ENCODE measurements around the gene PLXNA3. TPM values are rescaled to one million over a fixed set of nuclear protein-coding genes. Genes with fewer than 3 reads are reported as not detected.

PLXNA3 gene
- total RNA-seq, 2 donors from 2014 or later: 39.4 to 42.9 TPM

DNA sequence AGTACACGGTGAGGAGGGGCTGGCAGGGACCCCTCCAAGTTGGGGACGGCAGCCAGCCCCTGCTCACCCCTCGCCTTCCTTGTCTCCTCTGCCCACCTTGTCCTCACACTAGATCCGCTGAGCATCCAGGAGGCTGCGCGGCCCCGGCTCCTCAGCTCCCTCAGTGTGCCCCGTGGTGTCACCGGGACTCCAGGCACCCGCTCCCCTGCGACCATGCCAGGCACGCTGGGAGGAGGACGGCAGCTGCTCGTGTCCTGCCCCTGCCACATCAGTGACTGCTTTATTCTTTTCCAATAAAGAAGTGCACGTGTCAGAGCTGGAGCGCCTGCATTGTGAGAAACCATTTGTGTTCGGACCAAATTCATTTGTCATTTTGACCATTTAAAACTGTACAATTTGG lies 7.8 kb upstream of the PLXNA3 start:
- Mint-ChIP-seq H3K4me3 (no peak overlapping the region), H3K36me3 (ENCODE audit: insufficient read depth in 2 of 2) (peaks cover 0 to 5% of the 10 kb centered on the region in 2 donors), H3K9me3 (no peaks in the 10 kb centered on the region), H3K4me1 (ENCODE audit: low read depth) (no peaks in the 10 kb centered on the region), H3K27me3 (ENCODE audit: low read depth) (peaks cover 8% of the 10 kb centered on the region), H3K27ac (no peak overlapping the region)
- ATAC-seq (replicated peaks in 1 of 2) (no peak), DNase-seq (no peak)

DNA sequence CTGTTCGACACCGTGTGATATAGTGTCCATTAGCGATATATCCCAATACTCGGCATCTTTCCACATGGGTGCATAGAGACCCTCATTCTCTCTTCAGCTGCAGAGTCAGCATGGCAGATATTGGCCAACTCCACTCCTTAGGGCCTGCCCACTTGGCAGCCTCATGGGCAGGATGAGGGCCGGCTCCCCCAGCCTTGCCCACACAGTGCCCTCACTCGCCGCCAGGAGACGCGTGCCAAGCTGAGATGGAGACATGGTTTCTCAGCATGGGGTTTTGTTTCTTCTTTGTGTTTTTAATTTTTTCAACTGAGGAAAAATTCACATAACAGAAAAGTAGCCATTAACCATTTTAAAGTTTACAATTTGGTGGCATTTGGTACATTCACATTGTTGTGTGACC lies 5.3 kb upstream of the PLXNA3 start:
- H3K36me3 Mint-ChIP-seq (ENCODE audit: insufficient read depth in 2 of 2): peaks cover 3 to 9% of the 10 kb centered on the region in 2 donors
- H3K4me1 Mint-ChIP-seq (ENCODE audit: low read depth): no peaks in the 10 kb centered on the region
- DNase-seq (no peak), ATAC-seq (replicated peaks in 1 of 2) (no peak)
- no peak overlapping the region for H3K4me3 Mint-ChIP-seq
- peaks cover 8% of the 10 kb centered on the region for H3K27me3 Mint-ChIP-seq (ENCODE audit: low read depth)
- no peak overlapping the region for H3K27ac Mint-ChIP-seq
- no peaks in the 10 kb centered on the region for H3K9me3 Mint-ChIP-seq

DNA sequence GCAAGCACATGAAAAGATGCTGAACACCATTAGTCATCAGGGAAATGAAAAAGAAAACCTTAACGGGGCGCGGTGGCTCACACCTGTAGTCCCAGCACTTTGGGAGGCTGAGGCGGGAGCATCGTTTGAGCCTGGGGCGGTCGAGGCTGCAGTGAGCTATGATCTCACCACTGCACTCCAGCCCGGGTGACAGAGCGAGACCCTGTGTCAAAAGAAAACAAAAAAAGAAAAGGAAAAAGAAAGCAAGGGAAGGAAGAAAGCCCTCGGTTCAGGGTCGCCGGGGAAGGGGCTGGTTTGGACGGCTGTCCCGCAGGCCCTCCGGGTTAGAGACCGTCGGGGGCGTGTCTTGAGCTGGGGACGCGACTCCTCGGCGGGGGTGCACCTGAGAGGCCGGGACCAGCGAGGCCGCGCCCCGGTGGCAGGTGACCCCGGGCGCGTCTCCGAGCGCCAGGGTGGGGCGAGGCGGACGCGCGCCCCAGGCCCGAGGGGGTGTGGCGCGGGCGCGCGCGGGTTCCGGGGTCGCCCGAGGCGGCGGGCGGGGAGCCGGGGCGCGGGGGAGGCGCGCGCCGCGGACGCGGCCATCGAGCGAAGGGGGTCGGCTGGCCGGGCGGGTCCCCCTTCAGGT lies 478 bp upstream of the PLXNA3 start:
- Mint-ChIP-seq H3K4me1 (ENCODE audit: low read depth) (peaks cover 4% of the 10 kb centered on the region), H3K36me3 (ENCODE audit: insufficient read depth in 2 of 2) (peaks cover 5 to 13% of the 10 kb centered on the region in 2 donors), H3K9me3 (no peaks in the 10 kb centered on the region), H3K4me3 (peak overlapping the region; percentile 88 to 98), H3K27ac (peak overlapping the region; percentile 99), H3K27me3 (ENCODE audit: low read depth) (peaks cover 8% of the 10 kb centered on the region)
- DNase-seq (peak; percentile 65 to 73), ATAC-seq (replicated peaks in 1 of 2) (peak; percentile 69 to 76)

DNA sequence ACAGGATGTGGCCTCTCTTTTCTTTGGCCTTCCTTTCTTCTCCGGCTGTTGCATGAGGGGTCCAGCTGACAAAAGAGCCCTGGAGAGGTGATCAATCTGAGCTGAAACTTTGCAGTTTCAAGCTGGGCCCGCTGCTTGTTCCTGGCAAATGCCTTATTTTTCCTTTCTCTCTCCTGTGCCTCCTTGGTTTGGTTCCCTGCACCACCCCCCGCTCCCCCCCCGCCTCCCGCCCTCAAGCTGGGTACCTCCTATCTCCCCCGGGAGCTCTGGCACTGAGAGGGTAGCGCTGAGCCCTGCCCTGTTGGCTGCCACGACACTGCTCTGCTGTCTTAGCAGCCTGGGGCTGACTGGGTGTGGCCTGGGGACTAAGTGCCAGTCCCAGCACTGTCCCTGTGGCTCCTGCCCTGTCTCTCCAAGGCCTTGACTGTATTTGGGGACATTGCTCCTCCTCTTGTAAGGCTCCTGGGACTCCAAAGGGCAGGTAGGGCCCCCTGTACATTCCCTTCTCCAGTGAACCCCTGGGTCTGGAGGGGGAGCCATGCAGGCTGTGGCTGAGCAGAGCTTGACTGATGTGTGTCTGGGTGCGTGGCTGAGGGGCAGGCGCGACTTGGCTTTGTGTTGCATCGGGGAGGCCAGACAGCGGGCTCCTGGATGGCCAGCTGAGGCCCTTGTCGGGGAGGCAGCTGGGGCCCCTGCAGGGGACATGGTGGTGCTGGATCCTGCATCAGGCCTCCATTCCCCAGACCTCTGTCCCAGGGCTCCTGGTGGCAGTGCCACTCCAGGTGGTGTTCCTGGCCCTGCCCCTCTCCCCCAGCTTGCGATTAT lies 1.1 kb downstream of the PLXNA3 start:
- H3K27ac Mint-ChIP-seq: peak overlapping the region; percentile 57
- H3K27me3 Mint-ChIP-seq (ENCODE audit: low read depth): no peaks in the 10 kb centered on the region
- ATAC-seq (replicated peaks in 1 of 2) (peak; percentile 29 to 47), DNase-seq (no peak)
- H3K9me3 Mint-ChIP-seq: no peaks in the 10 kb centered on the region
- peak overlapping the region; percentile 82 to 83 for H3K4me3 Mint-ChIP-seq
- H3K36me3 Mint-ChIP-seq (ENCODE audit: insufficient read depth in 2 of 2): peaks cover 5 to 13% of the 10 kb centered on the region in 2 donors
- H3K4me1 Mint-ChIP-seq (ENCODE audit: low read depth): peaks cover 4% of the 10 kb centered on the region

DNA sequence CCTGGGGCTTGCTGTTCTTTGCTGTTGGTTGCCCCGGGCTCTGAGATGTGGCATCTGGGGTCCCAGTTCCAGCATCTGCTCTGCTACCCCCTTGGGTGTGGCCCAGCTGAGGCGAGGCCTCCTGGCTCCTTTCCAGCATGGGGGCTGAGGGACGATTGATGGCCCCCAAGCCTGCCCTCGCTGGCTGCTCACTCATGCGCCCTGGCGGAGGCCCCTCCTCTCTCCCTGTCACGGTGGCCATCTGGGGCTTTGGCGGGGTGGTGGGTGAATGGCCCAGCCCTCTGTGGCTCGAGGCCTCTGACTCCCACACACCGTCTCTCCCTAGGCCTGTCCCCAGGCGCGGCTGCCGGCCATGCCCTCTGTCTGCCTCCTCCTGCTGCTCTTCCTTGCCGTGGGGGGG lies 1.8 kb downstream of the PLXNA3 start:
- Mint-ChIP-seq H3K36me3 (ENCODE audit: insufficient read depth in 2 of 2) (peaks cover 5 to 11% of the 10 kb centered on the region in 2 donors), H3K27ac (no peak overlapping the region), H3K9me3 (no peaks in the 10 kb centered on the region), H3K4me3 (peak overlapping the region; percentile 56 to 83), H3K27me3 (ENCODE audit: low read depth) (no peaks in the 10 kb centered on the region), H3K4me1 (ENCODE audit: low read depth) (peaks cover 4% of the 10 kb centered on the region)
- ATAC-seq (replicated peaks in 1 of 2) (no peak), DNase-seq (no peak)

DNA sequence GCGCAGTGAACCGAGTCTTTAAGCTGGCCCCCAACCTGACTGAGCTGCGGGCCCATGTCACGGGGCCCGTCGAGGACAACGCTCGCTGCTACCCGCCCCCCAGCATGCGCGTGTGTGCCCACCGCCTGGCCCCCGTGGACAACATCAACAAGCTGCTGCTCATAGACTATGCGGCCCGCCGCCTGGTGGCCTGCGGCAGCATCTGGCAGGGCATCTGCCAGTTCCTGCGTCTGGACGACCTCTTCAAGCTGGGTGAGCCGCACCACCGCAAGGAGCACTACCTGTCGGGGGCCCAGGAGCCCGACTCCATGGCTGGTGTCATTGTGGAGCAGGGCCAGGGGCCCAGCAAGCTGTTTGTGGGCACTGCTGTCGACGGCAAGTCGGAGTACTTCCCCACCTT lies 2.2 kb downstream of the PLXNA3 start:
- no peaks in the 10 kb centered on the region for H3K27me3 Mint-ChIP-seq (ENCODE audit: low read depth)
- H3K36me3 Mint-ChIP-seq (ENCODE audit: insufficient read depth in 2 of 2): peaks cover 5 to 11% of the 10 kb centered on the region in 2 donors
- no peak for DNase-seq
- H3K4me3 Mint-ChIP-seq: peak overlapping the region; percentile 56 to 83
- ATAC-seq (replicated peaks in 1 of 2): no peak
- H3K4me1 Mint-ChIP-seq (ENCODE audit: low read depth): peaks cover 4% of the 10 kb centered on the region
- H3K9me3 Mint-ChIP-seq: no peaks in the 10 kb centered on the region
- no peak overlapping the region for H3K27ac Mint-ChIP-seq

DNA sequence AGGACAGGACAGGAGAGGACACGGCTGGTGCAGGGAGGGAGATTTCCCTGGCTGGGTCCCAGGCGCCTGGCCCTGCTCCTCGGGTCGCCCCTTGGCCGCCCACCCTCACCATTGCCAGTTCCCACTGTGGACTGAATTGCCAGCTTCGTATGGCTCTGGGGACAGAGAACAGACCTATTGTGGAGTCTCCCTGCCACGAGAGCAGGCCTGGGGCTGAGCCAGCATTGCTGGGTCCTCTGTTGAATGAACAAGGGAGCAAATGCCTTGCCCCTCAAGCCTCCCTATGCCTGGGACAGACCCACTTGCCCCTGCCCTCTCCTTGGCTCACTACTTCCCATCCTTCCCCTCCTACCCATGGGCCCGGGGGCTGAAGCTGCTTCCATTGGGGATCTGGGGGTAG lies 4.3 kb downstream of the PLXNA3 start:
- H3K27ac Mint-ChIP-seq: no peak overlapping the region
- no peak overlapping the region for H3K4me3 Mint-ChIP-seq
- peaks cover 4% of the 10 kb centered on the region for H3K4me1 Mint-ChIP-seq (ENCODE audit: low read depth)
- no peaks in the 10 kb centered on the region for H3K9me3 Mint-ChIP-seq
- H3K27me3 Mint-ChIP-seq (ENCODE audit: low read depth): no peaks in the 10 kb centered on the region
- ATAC-seq (replicated peaks in 1 of 2) (no peak), DNase-seq (no peak)
- peaks cover 3 to 8% of the 10 kb centered on the region in 2 donors for H3K36me3 Mint-ChIP-seq (ENCODE audit: insufficient read depth in 2 of 2)

DNA sequence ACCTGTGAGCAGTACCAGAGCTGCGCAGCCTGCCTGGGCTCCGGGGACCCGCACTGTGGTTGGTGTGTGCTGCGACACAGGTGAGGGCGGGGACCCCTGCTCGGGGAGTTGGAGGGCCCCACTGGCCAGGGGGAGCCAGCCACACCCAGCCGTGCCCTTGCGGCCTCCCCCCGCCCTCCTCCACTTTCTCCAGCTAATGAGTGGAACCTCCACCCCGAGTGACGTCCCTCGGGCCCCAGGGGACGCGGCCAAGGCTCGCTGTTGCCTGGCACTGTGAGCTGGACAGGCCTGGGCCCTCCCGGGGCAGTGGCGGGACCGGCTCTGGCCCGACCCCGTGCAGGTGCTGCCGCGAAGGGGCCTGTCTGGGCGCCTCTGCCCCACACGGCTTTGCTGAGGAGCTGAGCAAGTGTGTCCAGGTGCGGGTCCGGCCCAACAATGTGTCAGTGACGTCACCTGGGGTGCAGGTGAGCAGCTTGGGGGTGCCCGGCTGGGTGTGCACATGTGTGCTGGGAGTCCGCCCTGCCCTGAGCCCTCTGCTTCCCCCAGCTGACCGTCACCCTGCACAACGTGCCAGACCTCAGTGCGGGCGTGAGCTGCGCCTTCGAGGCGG lies 5.6 kb downstream of the PLXNA3 start:
- Mint-ChIP-seq H3K4me3 (no peak overlapping the region), H3K27me3 (ENCODE audit: low read depth) (no peaks in the 10 kb centered on the region), H3K4me1 (ENCODE audit: low read depth) (peaks cover 4% of the 10 kb centered on the region), H3K9me3 (no peaks in the 10 kb centered on the region), H3K27ac (no peak overlapping the region), H3K36me3 (ENCODE audit: insufficient read depth in 2 of 2) (peaks cover 1 to 6% of the 10 kb centered on the region in 2 donors)
- ATAC-seq (replicated peaks in 1 of 2) (no peak), DNase-seq (no peak)

DNA sequence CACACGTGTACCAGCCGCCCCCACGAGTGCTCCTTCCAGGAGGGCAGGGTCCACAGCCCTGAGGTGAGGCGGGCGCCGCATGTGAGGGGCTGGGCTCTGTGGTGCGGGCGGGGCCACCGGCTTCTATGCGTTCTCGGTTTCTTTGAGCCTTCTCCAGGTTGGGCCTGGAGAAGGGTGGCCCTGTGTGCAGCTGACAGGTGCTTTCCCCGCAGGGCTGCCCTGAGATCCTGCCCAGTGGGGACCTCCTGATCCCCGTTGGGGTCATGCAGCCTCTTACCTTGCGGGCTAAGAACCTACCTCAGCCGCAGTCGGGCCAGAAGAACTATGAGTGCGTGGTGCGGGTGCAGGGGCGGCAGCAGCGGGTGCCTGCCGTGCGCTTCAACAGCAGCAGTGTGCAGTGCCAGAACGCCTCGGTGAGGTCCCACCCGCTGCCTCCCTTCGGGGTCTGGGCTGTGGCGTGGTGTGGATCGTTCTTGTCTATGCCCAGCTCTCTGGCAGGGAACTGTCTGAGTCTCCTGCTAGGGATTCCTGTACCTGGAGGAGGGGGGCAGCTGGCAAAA lies 6.8 kb downstream of the PLXNA3 start:
- no peaks in the 10 kb centered on the region for H3K4me1 Mint-ChIP-seq (ENCODE audit: low read depth)
- DNase-seq: no peak
- no peak overlapping the region for H3K27ac Mint-ChIP-seq
- H3K36me3 Mint-ChIP-seq (ENCODE audit: insufficient read depth in 2 of 2): peaks cover 1 to 7% of the 10 kb centered on the region in 2 donors
- H3K4me3 Mint-ChIP-seq: no peak overlapping the region
- no peaks in the 10 kb centered on the region for H3K9me3 Mint-ChIP-seq
- H3K27me3 Mint-ChIP-seq (ENCODE audit: low read depth): no peaks in the 10 kb centered on the region
- ATAC-seq (replicated peaks in 1 of 2): no peak

DNA sequence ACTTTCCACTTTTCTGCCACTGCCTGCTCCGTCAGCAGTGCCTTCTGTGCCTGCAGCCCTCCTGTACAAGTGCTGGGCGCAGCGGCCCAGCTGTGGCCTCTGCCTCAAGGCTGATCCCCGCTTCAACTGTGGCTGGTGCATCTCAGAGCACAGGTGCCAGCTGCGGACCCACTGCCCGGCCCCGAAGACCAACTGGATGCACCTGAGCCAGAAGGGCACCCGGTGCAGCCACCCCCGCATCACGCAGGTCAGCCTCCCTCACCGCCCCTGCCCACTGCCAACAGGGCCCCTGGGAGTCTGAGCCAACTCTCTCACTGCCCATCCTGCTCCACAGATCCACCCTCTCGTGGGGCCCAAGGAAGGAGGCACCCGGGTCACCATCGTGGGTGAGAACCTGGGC lies 7.5 kb downstream of the PLXNA3 start:
- H3K4me3 Mint-ChIP-seq: no peak overlapping the region
- no peak overlapping the region for H3K27ac Mint-ChIP-seq
- ATAC-seq (replicated peaks in 1 of 2): no peak

DNA sequence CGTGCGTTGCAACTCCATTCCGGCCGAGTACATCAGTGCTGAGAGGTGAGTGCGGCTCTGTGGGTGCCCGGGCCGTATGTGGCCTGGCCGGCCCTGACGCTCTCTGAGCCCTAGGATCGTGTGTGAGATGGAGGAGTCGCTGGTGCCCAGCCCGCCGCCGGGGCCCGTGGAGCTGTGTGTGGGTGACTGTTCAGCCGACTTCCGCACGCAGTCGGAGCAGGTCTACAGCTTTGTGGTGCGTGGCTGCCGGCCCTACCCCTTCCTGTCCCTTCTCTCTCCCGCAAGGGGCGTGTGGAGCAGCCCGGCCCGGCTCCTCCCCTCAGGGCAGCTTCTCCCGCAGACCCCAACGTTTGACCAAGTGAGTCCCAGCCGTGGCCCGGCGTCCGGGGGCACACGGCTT lies 8.0 kb downstream of the PLXNA3 start:
- Mint-ChIP-seq H3K4me3 (no peak overlapping the region), H3K36me3 (ENCODE audit: insufficient read depth in 2 of 2) (peaks cover 1 to 7% of the 10 kb centered on the region in 2 donors)

More for the DNA sequence above, 7.5 kb downstream of the PLXNA3 start:
- no peak for DNase-seq
- no peaks in the 10 kb centered on the region for H3K9me3 Mint-ChIP-seq
- H3K27me3 Mint-ChIP-seq (ENCODE audit: low read depth): no peaks in the 10 kb centered on the region
- no peaks in the 10 kb centered on the region for H3K4me1 Mint-ChIP-seq (ENCODE audit: low read depth)
- H3K36me3 Mint-ChIP-seq (ENCODE audit: insufficient read depth in 2 of 2): peaks cover 1 to 7% of the 10 kb centered on the region in 2 donors

DNA sequence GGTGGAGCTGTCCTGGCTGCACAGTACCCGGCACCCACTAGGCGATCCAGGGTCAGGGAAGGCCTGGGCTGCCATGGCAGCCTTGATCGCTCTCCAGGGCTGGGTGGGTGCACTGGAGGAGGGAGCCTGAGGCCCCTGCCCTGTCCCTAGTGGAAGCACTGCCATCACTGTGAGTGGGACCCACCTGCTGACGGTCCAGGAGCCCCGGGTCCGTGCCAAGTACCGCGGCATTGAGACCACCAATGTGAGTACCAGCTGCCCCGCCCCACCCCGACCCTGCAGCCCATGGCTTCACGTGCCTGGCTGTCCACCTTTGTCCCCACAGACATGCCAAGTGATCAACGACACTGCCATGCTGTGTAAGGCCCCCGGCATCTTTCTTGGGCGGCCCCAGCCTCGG lies 8.8 kb downstream of the PLXNA3 start:
- Mint-ChIP-seq H3K4me1 (ENCODE audit: low read depth) (no peaks in the 10 kb centered on the region), H3K4me3 (no peak overlapping the region), H3K27ac (no peak overlapping the region), H3K27me3 (ENCODE audit: low read depth) (no peaks in the 10 kb centered on the region), H3K9me3 (no peaks in the 10 kb centered on the region), H3K36me3 (ENCODE audit: insufficient read depth in 2 of 2) (peaks cover 0 to 2% of the 10 kb centered on the region in 2 donors)
- no peak for DNase-seq
- ATAC-seq (replicated peaks in 1 of 2): no peak

More for the DNA sequence above, 8.0 kb downstream of the PLXNA3 start:
- Mint-ChIP-seq H3K27ac (no peak overlapping the region), H3K4me1 (ENCODE audit: low read depth) (no peaks in the 10 kb centered on the region), H3K27me3 (ENCODE audit: low read depth) (no peaks in the 10 kb centered on the region), H3K9me3 (no peaks in the 10 kb centered on the region)
- ATAC-seq (replicated peaks in 1 of 2) (no peak), DNase-seq (no peak)

DNA sequence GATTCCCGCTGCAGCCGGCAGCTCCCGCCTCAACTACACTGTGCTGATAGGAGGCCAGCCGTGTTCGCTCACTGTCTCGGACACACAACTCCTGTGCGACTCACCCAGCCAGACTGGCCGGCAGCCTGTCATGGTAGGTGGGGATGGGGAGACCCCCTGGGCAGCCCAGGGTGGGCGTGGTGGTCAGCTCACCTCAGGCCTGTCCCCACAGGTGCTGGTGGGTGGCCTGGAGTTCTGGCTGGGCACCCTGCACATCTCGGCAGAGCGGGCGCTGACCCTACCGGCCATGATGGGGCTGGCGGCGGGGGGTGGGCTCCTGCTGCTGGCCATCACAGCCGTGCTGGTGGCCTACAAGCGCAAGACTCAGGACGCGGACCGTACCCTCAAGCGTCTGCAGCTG lies 9.5 kb downstream of the PLXNA3 start:
- DNase-seq (no peak), ATAC-seq (replicated peaks in 1 of 2) (no peak)
- Mint-ChIP-seq H3K4me1 (ENCODE audit: low read depth) (no peaks in the 10 kb centered on the region), H3K27me3 (ENCODE audit: low read depth) (no peaks in the 10 kb centered on the region), H3K36me3 (ENCODE audit: insufficient read depth in 2 of 2) (peaks cover 0 to 2% of the 10 kb centered on the region in 2 donors), H3K27ac (no peak overlapping the region), H3K4me3 (no peak overlapping the region), H3K9me3 (no peaks in the 10 kb centered on the region)

Measured in activated T-cell treated with anti-CD3 and anti-CD28 coated beads, Interleukin-2, amount 50 U/mL, for 72 hours (primary cell).